SH-SY5Y (cell line): ENCODE measurements around the gene HECW1.

Experiments
- GATA2 ChIP-seq: IDR thresholded peaks from 2 replicates; pipeline ENCODE4 v1.6.1; 2011; ENCODE audit warnings: mild to moderate bottlenecking, low read depth, low read length
- GATA3 ChIP-seq: IDR thresholded peaks from 2 replicates; pipeline ENCODE4 v1.6.1; 2011; ENCODE audit warnings: low read depth, mild to moderate bottlenecking, low read length, moderate library complexity

- TF ChIP-seq GATA3 (no peak), GATA2 (no peak)
Measured at GRCh38 chr7:43151076-43151475, 38.6 kb downstream of the HECW1 start.
